Ovary (tissue), 3 donors: ENCODE measurements around the gene HOXB9.

Source experiments
- EP300 ChIP-seq: sonication (generic); formaldehyde crosslinking; IDR thresholded peaks from one replicate; pipeline ENCODE4 v1.6.1; 2017; ENCODE audit warnings: antibody characterized with exemption
- POLR2A ChIP-seq: fragments of 450-650 bp; IDR thresholded peaks from one replicate; pipeline ENCODE4 v1.6.1; 2017; ENCODE audit warnings: antibody characterized with exemption, mild to moderate bottlenecking, moderate library complexity
- TF ChIP-seq, protein P1 (sequence below), 3 donors: fragments of 450-650 bp in 2 of 3; fragments of 200-600 bp in 1 of 3; IDR thresholded peaks; one replicate each; pipeline versions ENCODE4 v1.5.1 to v1.8.0; 2016 to 2022; ENCODE audit warnings: antibody characterized with exemption in 3 of 3, mild to moderate bottlenecking in 1 of 3
- donor health status: DM: no; HTN: no; CAD: no.

DNA sequence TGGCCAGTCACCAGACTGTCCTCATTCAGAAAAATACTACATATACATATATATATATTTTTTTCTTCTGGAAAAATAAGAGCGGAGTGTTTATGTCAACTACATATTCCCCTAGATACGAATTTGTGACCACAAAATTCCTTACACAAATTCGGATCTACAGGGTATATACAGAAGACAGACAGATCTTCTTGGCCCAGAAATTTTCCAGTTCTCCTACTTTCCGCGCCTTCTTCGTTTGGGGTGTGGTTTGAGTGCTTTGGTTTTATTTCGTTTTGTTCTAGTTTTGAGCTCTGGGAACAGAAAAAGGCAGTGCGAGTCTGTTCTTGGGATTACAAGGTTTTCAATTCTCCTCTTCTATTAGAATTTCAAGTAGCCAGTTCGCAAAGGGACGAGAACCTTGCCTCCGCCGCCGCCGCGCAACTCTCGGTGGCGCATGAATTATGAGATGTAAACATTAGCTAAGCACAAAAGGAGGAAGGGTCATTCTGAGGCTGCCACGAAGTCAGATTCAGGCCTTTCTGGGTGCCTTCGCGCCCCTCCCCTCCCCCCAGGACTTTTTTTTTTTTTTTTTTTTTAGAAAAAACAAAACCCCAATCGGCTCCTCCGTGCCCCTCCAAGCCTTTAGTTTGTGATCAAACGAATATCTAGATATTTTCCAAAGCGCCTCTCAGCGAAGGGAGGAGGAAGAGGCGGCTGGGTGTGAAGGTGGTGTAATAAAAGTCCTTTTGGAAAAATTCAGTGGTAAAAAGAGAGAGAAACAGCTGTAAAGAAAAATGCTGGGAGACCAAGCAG lies 46.2 kb downstream of the HOXB9 start:
- TF ChIP-seq, protein P1, sequence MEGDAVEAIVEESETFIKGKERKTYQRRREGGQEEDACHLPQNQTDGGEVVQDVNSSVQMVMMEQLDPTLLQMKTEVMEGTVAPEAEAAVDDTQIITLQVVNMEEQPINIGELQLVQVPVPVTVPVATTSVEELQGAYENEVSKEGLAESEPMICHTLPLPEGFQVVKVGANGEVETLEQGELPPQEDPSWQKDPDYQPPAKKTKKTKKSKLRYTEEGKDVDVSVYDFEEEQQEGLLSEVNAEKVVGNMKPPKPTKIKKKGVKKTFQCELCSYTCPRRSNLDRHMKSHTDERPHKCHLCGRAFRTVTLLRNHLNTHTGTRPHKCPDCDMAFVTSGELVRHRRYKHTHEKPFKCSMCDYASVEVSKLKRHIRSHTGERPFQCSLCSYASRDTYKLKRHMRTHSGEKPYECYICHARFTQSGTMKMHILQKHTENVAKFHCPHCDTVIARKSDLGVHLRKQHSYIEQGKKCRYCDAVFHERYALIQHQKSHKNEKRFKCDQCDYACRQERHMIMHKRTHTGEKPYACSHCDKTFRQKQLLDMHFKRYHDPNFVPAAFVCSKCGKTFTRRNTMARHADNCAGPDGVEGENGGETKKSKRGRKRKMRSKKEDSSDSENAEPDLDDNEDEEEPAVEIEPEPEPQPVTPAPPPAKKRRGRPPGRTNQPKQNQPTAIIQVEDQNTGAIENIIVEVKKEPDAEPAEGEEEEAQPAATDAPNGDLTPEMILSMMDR (IDR thresholded peaks at IDR 0.05): no peak
- TF ChIP-seq POLR2A: no peak
- no peak for TF ChIP-seq EP300
